SK-N-MC (cell line): ENCODE results near the gene DLD.

ENCODE experiments used
- EZH2 ChIP-seq: fragments of 200-600 bp; sonication (generic); IDR thresholded peaks from one replicate; pipeline ENCODE4 v1.6.1; 2017; ENCODE audit warnings: antibody characterized with exemption
- FOXP2 ChIP-seq: optimal IDR thresholded peaks from 2 replicates; pipeline ENCODE3; 2011; ENCODE audit warnings: mild to moderate bottlenecking, moderate library complexity; ENCODE audit not compliant: insufficient read depth; ENCODE audit errors: extremely low read length, control extremely low read depth
- POLR2AphosphoS5 ChIP-seq: IDR thresholded peaks from 2 replicates; pipeline ENCODE4 v1.6.1; 2012; ENCODE audit warnings: mild to moderate bottlenecking, low read depth, low read length, borderline replicate concordance

- TF ChIP-seq EZH2: no peak
- no peak for TF ChIP-seq POLR2AphosphoS5
- TF ChIP-seq FOXP2: no peak
Observed at GRCh38 chr7:107959527-107959898, 68.5 kb downstream of the DLD start.
